T-helper 2 cell treated with Interferon-gamma antibody and Interleukin-4, amounts not matched to agents 5 μg/mL and 100 μg/mL, for 36 hours (primary cell): Measurements from ENCODE around the gene OR5K1.

Experiments
- DNase-seq: peaks from one replicate; pipeline ENCODE4 v3.0.0; 2021; ENCODE audit warnings: low spot score
- H3K27ac Mint-ChIP-seq: one replicate; pipeline ENCODE4 v1.8.0; 2021; ENCODE audit warnings: mild to moderate bottlenecking, mixed read lengths
- H3K27me3 Mint-ChIP-seq: one replicate; pipeline ENCODE4 v1.8.0; 2021; ENCODE audit warnings: low read depth, mixed read lengths
- H3K36me3 Mint-ChIP-seq: one replicate; pipeline ENCODE4 v1.8.0; 2021; ENCODE audit warnings: low read depth, mixed read lengths
- H3K4me1 Mint-ChIP-seq: one replicate; pipeline ENCODE4 v1.8.0; 2021; ENCODE audit warnings: low read depth, mixed read lengths
- H3K4me3 Mint-ChIP-seq: one replicate; pipeline ENCODE4 v1.8.0; 2022; ENCODE audit warnings: mild to moderate bottlenecking, moderate library complexity, mixed read lengths
- H3K9me3 Mint-ChIP-seq: one replicate; pipeline ENCODE4 v1.8.0; 2021; ENCODE audit warnings: mixed read lengths

OR5K1 gene

DNA sequence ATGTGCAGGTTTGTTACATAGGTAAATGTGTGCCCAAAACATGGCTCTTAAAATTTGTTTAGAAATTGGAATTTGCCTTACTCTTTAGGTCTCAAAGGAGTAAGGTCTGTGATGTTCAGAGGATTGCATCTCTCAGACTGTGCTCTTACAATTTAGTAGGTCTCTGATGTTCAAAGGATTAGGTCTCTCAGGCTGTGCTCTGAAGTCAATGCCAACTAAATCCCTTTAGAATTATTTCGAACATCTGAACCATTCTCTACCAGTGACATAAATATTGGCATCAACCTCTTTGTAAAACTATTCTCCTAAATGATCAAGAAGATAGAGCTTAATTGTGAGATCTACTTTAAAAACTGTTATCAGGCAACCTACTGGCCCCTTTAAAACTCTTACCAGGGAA, at the start of gene OR5K1:
Gene OR5K1 (plus strand): TSS at position 301 of the 400 bp plus-strand sequence. CDS start 6,376 bp downstream, outside the sequence.
- no peak for DNase-seq
- Mint-ChIP-seq H3K27me3 (peaks cover 20% of the 10 kb centered on the region), H3K36me3 (no peaks in the 10 kb centered on the region), H3K4me1 (peaks cover 4% of the 10 kb centered on the region), H3K27ac (no peak within 1 kb of the TSS), H3K4me3 (no peak within 1 kb of the TSS), H3K9me3 (peaks cover 4% of the 10 kb centered on the region)

DNA sequence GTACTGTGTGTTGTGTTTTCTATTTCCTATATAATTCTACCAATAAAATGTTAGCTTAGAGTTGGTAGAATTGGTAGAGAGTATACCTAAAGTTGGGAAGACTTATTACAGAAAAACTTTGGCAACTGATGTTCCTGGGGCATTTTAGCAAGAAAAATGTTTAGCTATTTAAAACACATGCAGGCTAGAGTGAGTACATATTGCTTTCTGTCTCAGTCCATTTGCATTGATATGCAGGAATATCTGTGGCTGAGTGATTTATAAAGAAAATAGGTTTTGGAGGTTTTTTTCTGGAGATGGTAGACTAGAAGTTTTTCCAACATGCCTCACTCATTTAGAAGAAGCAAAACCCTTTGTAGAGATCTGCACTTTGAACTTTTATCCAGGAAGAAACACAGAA, 30.4 kb upstream of the OR5K1 start:
- H3K27ac Mint-ChIP-seq = no peak overlapping the region
- no peaks in the 10 kb centered on the region for H3K36me3 Mint-ChIP-seq
- peaks cover 9% of the 10 kb centered on the region for H3K27me3 Mint-ChIP-seq
- peaks cover 37% of the 10 kb centered on the region for H3K9me3 Mint-ChIP-seq
- no peaks in the 10 kb centered on the region for H3K4me1 Mint-ChIP-seq
- no peak overlapping the region for H3K4me3 Mint-ChIP-seq
- no peak for DNase-seq

GRCh38 chr3:98433764-98434163, 29.2 kb upstream of the OR5K1 start:
- H3K9me3 Mint-ChIP-seq = peaks cover 30% of the 10 kb centered on the region
- no peak for DNase-seq
- H3K4me1 Mint-ChIP-seq = no peaks in the 10 kb centered on the region
- peaks cover 9% of the 10 kb centered on the region for H3K27me3 Mint-ChIP-seq
- H3K27ac Mint-ChIP-seq = no peak overlapping the region
- H3K4me3 Mint-ChIP-seq = no peak overlapping the region
- H3K36me3 Mint-ChIP-seq = no peaks in the 10 kb centered on the region

DNA sequence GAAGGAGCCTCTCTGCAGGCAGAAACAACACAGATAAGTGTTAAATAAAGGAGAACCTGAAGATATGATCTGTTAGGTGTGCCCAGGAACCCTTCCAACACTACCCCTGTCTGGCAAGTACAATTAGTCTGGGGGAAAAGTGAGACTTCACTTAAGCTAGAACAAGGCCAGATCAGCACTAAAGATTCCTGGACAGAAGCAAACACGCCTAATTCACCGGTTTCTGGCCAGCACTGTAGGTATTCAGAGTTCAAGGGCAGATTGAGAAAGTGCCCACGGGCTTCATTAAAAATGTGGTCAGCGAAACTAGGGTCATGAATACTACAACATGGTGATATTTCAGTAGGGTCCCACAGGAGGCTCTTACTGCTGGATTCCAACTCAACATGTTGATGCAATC, 28.6 kb upstream of the OR5K1 start:
- Mint-ChIP-seq H3K4me3 (no peak overlapping the region), H3K36me3 (no peaks in the 10 kb centered on the region), H3K27me3 (peaks cover 9% of the 10 kb centered on the region), H3K27ac (no peak overlapping the region), H3K9me3 (peaks cover 24% of the 10 kb centered on the region), H3K4me1 (no peaks in the 10 kb centered on the region)
- no peak for DNase-seq

DNA sequence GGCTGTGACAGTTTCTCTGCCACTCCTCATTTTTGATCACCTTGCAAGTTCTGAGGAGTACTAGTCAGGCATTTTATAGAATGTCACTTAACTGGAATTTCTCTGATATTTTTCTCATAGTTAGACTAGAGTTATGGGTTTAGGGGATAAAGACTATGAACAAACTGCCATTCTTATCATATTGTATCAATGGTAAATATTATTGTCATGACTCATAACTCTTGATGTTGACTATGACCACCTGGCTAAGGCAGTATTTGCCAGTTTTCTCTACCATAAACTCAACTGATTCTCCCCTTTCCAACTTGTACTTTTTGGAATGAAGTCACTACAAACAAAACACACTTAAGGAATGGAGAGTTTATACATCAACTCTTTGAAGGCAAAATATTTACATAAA, 22.7 kb upstream of the OR5K1 start:
- no peak overlapping the region for H3K4me3 Mint-ChIP-seq
- no peaks in the 10 kb centered on the region for H3K36me3 Mint-ChIP-seq
- H3K27ac Mint-ChIP-seq = no peak overlapping the region
- H3K4me1 Mint-ChIP-seq = no peaks in the 10 kb centered on the region
- H3K9me3 Mint-ChIP-seq = no peaks in the 10 kb centered on the region
- peaks cover 36% of the 10 kb centered on the region for H3K27me3 Mint-ChIP-seq
- DNase-seq = no peak

GRCh38 chr3:98445949-98446406, 17.0 kb upstream of the OR5K1 start:
- H3K4me3 Mint-ChIP-seq = no peak overlapping the region

DNA sequence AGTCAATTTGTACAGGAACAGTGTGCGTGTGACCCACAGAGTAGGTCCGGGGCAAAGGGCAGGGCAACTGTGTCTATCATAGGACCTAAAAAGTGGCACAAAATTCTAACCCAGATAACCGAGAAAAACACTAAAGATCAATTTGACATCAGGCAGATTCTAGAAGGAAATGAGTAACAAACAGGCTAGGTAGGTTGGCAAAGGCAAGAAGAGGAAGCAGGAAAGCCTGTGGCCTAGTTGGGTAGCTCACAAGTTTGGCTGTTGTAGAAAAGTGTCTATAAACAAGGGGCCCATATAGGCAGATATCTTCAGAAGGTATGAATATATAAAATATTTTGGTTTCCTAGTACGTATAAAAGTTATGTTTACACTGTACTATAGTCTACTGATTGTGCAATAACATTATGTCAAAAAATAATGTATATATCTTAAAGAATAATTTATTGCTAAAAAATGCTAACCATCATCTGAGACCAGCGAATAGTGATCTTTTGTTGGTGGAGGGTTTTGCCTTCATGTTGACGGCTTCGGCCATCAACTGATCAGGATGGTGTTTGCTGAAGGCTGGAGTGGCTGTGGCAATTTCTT, 13.3 kb upstream of the OR5K1 start:
- Mint-ChIP-seq H3K4me1 (peaks cover 12% of the 10 kb centered on the region), H3K4me3 (no peak overlapping the region), H3K27ac (no peak overlapping the region), H3K9me3 (no peaks in the 10 kb centered on the region), H3K27me3 (peaks cover 13% of the 10 kb centered on the region), H3K36me3 (no peaks in the 10 kb centered on the region)
- no peak for DNase-seq

More at GRCh38 chr3:98445949-98446406, 17.0 kb upstream of the OR5K1 start:
- no peaks in the 10 kb centered on the region for H3K36me3 Mint-ChIP-seq
- H3K4me1 Mint-ChIP-seq = peaks cover 12% of the 10 kb centered on the region
- H3K27ac Mint-ChIP-seq = no peak overlapping the region
- no peak for DNase-seq
- H3K27me3 Mint-ChIP-seq = peaks cover 23% of the 10 kb centered on the region
- no peaks in the 10 kb centered on the region for H3K9me3 Mint-ChIP-seq

GRCh38 chr3:98450372-98450771, 12.6 kb upstream of the OR5K1 start:
- no peak overlapping the region for H3K27ac Mint-ChIP-seq
- H3K4me3 Mint-ChIP-seq = no peak overlapping the region
- H3K9me3 Mint-ChIP-seq = no peaks in the 10 kb centered on the region

DNA sequence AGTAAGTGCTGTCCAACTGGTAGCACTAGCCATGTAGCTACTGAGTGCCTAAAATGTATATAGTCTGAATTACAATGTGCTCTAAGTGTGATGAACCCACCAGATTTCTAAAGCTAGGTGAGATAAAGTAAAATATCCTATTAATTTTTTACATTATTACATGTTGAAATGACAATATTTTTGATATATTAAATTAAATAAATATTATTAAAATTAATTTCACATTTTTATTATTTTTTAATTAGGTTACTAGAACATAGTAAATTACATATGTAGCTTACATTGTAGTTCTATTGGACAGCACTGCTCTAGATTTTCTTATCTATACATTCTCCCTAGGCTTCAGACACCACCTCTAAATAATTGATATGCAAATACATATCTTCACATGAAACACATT, 9.2 kb upstream of the OR5K1 start:
- Mint-ChIP-seq H3K4me3 (no peak overlapping the region), H3K4me1 (peaks cover 3% of the 10 kb centered on the region), H3K27ac (no peak overlapping the region), H3K36me3 (no peaks in the 10 kb centered on the region), H3K9me3 (peaks cover 3% of the 10 kb centered on the region), H3K27me3 (peaks cover 13% of the 10 kb centered on the region)
- DNase-seq = no peak

More at GRCh38 chr3:98450372-98450771, 12.6 kb upstream of the OR5K1 start:
- Mint-ChIP-seq H3K27me3 (peaks cover 13% of the 10 kb centered on the region), H3K36me3 (no peaks in the 10 kb centered on the region), H3K4me1 (peaks cover 12% of the 10 kb centered on the region)
- no peak for DNase-seq

DNA sequence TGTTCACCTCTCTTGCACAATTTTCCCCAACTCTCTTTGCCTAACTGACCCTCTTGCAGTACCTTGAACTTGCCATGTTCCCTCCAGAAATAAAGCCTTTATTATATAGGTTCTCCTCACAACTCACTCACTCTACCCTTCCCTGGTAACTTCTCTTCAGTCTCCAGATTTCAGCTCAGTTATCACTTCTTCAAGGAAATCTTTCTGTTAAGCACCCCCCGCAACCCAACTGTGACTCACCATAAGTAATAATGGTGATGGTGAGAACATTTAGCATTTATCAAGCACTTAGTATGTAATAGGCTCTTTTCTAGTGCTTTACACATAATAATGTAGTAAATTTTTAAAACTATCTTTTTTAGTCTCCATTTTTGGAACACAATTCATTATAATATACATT, 8.1 kb upstream of the OR5K1 start:
- Mint-ChIP-seq H3K9me3 (peaks cover 3% of the 10 kb centered on the region), H3K27me3 (peaks cover 15% of the 10 kb centered on the region), H3K36me3 (no peaks in the 10 kb centered on the region), H3K27ac (no peak overlapping the region), H3K4me1 (no peaks in the 10 kb centered on the region), H3K4me3 (no peak overlapping the region)
- no peak for DNase-seq

DNA sequence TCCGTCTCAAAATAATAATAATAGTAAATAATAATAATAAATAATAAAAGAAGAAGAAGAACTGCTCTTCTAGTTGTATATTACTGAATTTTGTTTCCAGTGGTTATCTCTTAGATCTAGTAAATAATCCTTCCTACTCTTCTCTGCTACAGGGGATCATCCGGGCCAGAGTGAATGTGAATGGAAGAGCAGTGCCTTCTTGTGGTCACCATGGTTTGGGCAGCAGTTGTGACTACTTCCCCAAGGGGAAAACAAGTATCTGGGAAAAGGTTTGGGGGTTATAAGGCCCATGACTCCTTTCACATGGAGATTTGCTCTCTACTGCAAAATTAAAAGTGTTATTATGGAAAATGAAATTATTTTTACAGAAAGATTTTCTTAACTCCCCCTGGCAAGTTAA, 5.5 kb upstream of the OR5K1 start:
- no peak overlapping the region for H3K27ac Mint-ChIP-seq

DNA sequence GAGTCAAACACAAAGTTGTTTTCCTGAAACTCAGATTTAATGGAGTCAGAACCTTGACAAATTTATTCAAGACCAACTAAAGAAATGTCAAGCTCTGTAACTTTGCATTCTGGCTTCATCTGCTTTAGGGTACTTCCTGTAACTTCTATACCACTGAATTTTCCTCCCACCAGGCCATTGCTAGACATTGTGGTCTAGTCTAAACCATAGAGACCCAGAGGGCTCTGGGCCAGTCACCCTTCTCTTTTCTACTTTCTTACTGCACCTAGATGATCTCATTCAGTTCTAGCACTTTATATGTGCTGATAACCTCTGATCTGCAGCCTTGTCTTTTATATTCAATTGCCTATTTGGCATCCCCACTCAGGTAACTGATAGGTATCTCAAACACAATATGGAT, 2.8 kb upstream of the OR5K1 start:
- Mint-ChIP-seq H3K27me3 (peaks cover 25% of the 10 kb centered on the region), H3K4me3 (no peak overlapping the region), H3K36me3 (no peaks in the 10 kb centered on the region), H3K4me1 (peaks cover 4% of the 10 kb centered on the region), H3K9me3 (peaks cover 3% of the 10 kb centered on the region), H3K27ac (no peak overlapping the region)
- DNase-seq = no peak

More for the DNA sequence above, 5.5 kb upstream of the OR5K1 start:
- H3K9me3 Mint-ChIP-seq = peaks cover 3% of the 10 kb centered on the region
- DNase-seq = no peak
- no peak overlapping the region for H3K4me3 Mint-ChIP-seq
- no peaks in the 10 kb centered on the region for H3K36me3 Mint-ChIP-seq
- peaks cover 4% of the 10 kb centered on the region for H3K4me1 Mint-ChIP-seq
- H3K27me3 Mint-ChIP-seq = peaks cover 24% of the 10 kb centered on the region

GRCh38 chr3:98482717-98483482, 19.9 kb downstream of the OR5K1 start:
- H3K27me3 Mint-ChIP-seq = peaks cover 11% of the 10 kb centered on the region
- peaks cover 9% of the 10 kb centered on the region for H3K4me1 Mint-ChIP-seq
- peaks cover 8% of the 10 kb centered on the region for H3K36me3 Mint-ChIP-seq
- no peak for DNase-seq
- peaks cover 41% of the 10 kb centered on the region for H3K9me3 Mint-ChIP-seq
- no peak overlapping the region for H3K27ac Mint-ChIP-seq
- H3K4me3 Mint-ChIP-seq = no peak overlapping the region

DNA sequence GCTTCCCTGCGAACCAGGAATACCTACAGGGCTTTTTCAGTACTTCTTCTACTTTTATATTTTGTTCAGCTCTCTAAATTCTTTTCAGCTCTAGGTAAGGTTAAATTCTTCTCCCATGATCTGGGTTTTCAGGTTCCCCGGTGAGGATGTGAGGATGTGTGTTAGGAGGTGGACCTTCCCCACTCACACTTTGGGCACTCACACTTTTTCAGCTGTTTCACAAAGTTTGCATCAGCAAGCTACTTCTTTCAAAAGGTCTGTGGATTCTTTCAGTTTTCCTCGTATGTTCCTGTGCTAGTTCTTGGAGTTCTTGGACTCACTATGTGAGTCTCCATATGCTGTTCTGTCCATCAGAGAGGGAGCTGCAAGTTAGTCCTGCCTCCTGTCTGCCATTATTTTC, 20.6 kb downstream of the OR5K1 start:
- Mint-ChIP-seq H3K9me3 (peaks cover 47% of the 10 kb centered on the region), H3K27ac (no peak overlapping the region), H3K36me3 (peaks cover 8% of the 10 kb centered on the region), H3K4me1 (peaks cover 9% of the 10 kb centered on the region), H3K27me3 (peaks cover 14% of the 10 kb centered on the region), H3K4me3 (no peak overlapping the region)
- DNase-seq = no peak
